HEK293 (cell line): ENCODE results near the gene CHST9.

Source experiments
- CTCF ChIA-PET: fragments of 350-600 bp; formaldehyde crosslinking; extraction: SDS; loops from one replicate; lab custom pipeline; 2021; ENCODE audit warnings: antibody characterized with exemption; lab: Yijun Ruan, JAX
- POLR2A ChIA-PET: fragments of 300-600 bp; formaldehyde crosslinking; extraction: SDS; loops from one replicate; lab custom pipeline; 2020; ENCODE audit warnings: antibody characterized with exemption, inconsistent platforms; lab: Yijun Ruan, JAX
- H3K27ac ChIP-seq: fragments of 200-500 bp; sonication (Bioruptor generic); 2 replicates; pipeline ENCODE4 v1.5.1; 2014; ENCODE audit warnings: low read depth, low read length, control low read depth, inconsistent platforms; ENCODE audit errors: extremely low read depth
- H3K36me3 ChIP-seq, 2 experiments: fragments of 200-500 bp in 1 of 2; sonication (Bioruptor generic) in 1 of 2; 1 replicate in 1 of 2; 2 replicates in 1 of 2; pipeline ENCODE4 v1.5.1; 2014 to 2017; ENCODE audit warnings: inconsistent platforms in 2 of 2, low read length in 2 of 2; ENCODE audit not compliant: control insufficient read depth in 2 of 2, insufficient read depth in 1 of 2
- H3K4me1 ChIP-seq: fragments of 200-500 bp; sonication (Bioruptor generic); 2 replicates; pipeline ENCODE4 v1.5.1; 2014; ENCODE audit warnings: mild to moderate bottlenecking, low read length, inconsistent platforms; ENCODE audit not compliant: control insufficient read depth, insufficient read depth
- H3K4me3 ChIP-seq: 2 replicates; pipeline ENCODE4 v1.5.1; 2011; ENCODE audit warnings: low read depth, mild to moderate bottlenecking, control low read depth, low read length, moderate library complexity
- H3K9me3 ChIP-seq: fragments of 200-500 bp; sonication (Bioruptor generic); 2 replicates; pipeline ENCODE4 v1.5.1; 2014; ENCODE audit warnings: low read depth, low read length, inconsistent platforms; ENCODE audit not compliant: control insufficient read depth, insufficient read depth
- BCL11B ChIP-seq: fragments of 450-650 bp; formaldehyde crosslinking; IDR thresholded peaks from 2 replicates; pipeline ENCODE4 v1.5.1; 2016; ENCODE audit warnings: low read depth, missing biosample characterization, missing genetic modification characterization
- GFI1B ChIP-seq: fragments of 450-650 bp; formaldehyde crosslinking; IDR thresholded peaks from 2 replicates; pipeline ENCODE4 v1.5.1; 2016; ENCODE audit warnings: missing biosample characterization, missing genetic modification characterization
- HOXA7 ChIP-seq: sonication (generic); formaldehyde crosslinking; IDR thresholded peaks from 2 replicates; pipeline ENCODE4 v1.8.1; 2022; ENCODE audit warnings: missing genetic modification reagents, borderline replicate concordance
- RBAK ChIP-seq: fragments of 450-650 bp; formaldehyde crosslinking; IDR thresholded peaks from 2 replicates; pipeline ENCODE4 v1.5.1; 2016; ENCODE audit warnings: missing biosample characterization, missing genetic modification characterization
- SCRT1 ChIP-seq: fragments of 450-650 bp; formaldehyde crosslinking; IDR thresholded peaks from 2 replicates; pipeline ENCODE4 v1.5.1; 2016; ENCODE audit warnings: missing biosample characterization, missing genetic modification characterization, borderline replicate concordance
- YY2 ChIP-seq: fragments of 450-650 bp; formaldehyde crosslinking; IDR thresholded peaks from 2 replicates; pipeline ENCODE4 v1.5.1; 2016; ENCODE audit warnings: missing biosample characterization, missing genetic modification characterization
- ZBTB17 ChIP-seq: fragments of 450-650 bp; formaldehyde crosslinking; IDR thresholded peaks from 2 replicates; pipeline ENCODE4 v1.5.1; 2016; ENCODE audit warnings: missing biosample characterization, missing genetic modification characterization
- ZNF114 ChIP-seq: fragments of 450-650 bp; formaldehyde crosslinking; IDR thresholded peaks from 2 replicates; pipeline ENCODE4 v1.5.0; 2017; ENCODE audit warnings: missing biosample characterization, missing genetic modification characterization
- ZNF133 ChIP-seq: fragments of 450-650 bp; formaldehyde crosslinking; IDR thresholded peaks from 2 replicates; pipeline ENCODE4 v1.5.1; 2016; ENCODE audit warnings: missing biosample characterization, missing genetic modification characterization
- ZNF169 ChIP-seq: fragments of 450-650 bp; formaldehyde crosslinking; IDR thresholded peaks from 2 replicates; pipeline ENCODE4 v1.5.1; 2016; ENCODE audit warnings: missing biosample characterization, missing genetic modification characterization
- ZNF175 ChIP-seq: fragments of 450-650 bp; formaldehyde crosslinking; IDR thresholded peaks from 2 replicates; pipeline ENCODE4 v1.5.1; 2016; ENCODE audit warnings: missing biosample characterization, missing genetic modification characterization
- ZNF184 ChIP-seq: fragments of 450-650 bp; IDR thresholded peaks from 2 replicates; pipeline ENCODE4 v1.5.1; 2018; ENCODE audit warnings: missing biosample characterization, mild to moderate bottlenecking, missing genetic modification characterization
- ZNF221 ChIP-seq: fragments of 450-650 bp; formaldehyde crosslinking; IDR thresholded peaks from 2 replicates; pipeline ENCODE4 v1.5.1; 2017; ENCODE audit warnings: missing biosample characterization, missing genetic modification characterization, borderline replicate concordance
- ZNF24 ChIP-seq: fragments of 450-650 bp; formaldehyde crosslinking; IDR thresholded peaks from 2 replicates; pipeline ENCODE4 v1.5.1; 2016; ENCODE audit warnings: missing biosample characterization, missing genetic modification characterization
- ZNF514 ChIP-seq: fragments of 450-650 bp; formaldehyde crosslinking; IDR thresholded peaks from 2 replicates; pipeline ENCODE4 v1.5.1; 2016; ENCODE audit warnings: missing biosample characterization, missing genetic modification characterization
- ZNF521 ChIP-seq: fragments of 450-650 bp; formaldehyde crosslinking; IDR thresholded peaks from 2 replicates; pipeline ENCODE4 v1.5.1; 2017; ENCODE audit warnings: missing biosample characterization, mild to moderate bottlenecking, missing genetic modification characterization
- ZNF571 ChIP-seq: fragments of 450-650 bp; formaldehyde crosslinking; IDR thresholded peaks from 2 replicates; pipeline ENCODE4 v1.5.0; 2017; ENCODE audit warnings: missing biosample characterization, missing genetic modification characterization
- ZNF585B ChIP-seq: fragments of 450-650 bp; formaldehyde crosslinking; IDR thresholded peaks from 2 replicates; pipeline ENCODE4 v1.5.1; 2016; ENCODE audit warnings: missing biosample characterization, missing genetic modification characterization
- ZNF610 ChIP-seq: fragments of 450-650 bp; formaldehyde crosslinking; IDR thresholded peaks from 2 replicates; pipeline ENCODE4 v1.5.1; 2016; ENCODE audit warnings: missing biosample characterization, missing genetic modification characterization, borderline replicate concordance
- ZNF624 ChIP-seq: fragments of 450-650 bp; formaldehyde crosslinking; IDR thresholded peaks from 2 replicates; pipeline ENCODE4 v1.5.1; 2017; ENCODE audit warnings: missing biosample characterization, missing genetic modification characterization
- ZNF629 ChIP-seq: fragments of 450-650 bp; formaldehyde crosslinking; IDR thresholded peaks from 2 replicates; pipeline ENCODE4 v1.5.1; 2017; ENCODE audit warnings: missing biosample characterization, missing genetic modification characterization
- ZNF639 ChIP-seq: fragments of 450-650 bp; formaldehyde crosslinking; IDR thresholded peaks from 2 replicates; pipeline ENCODE4 v1.5.1; 2016; ENCODE audit warnings: missing biosample characterization, missing genetic modification characterization
- ZNF645 ChIP-seq: fragments of 450-650 bp; formaldehyde crosslinking; IDR thresholded peaks from 2 replicates; pipeline ENCODE4; 2016; ENCODE audit warnings: missing biosample characterization, missing genetic modification characterization
- ZNF664 ChIP-seq: fragments of 450-650 bp; formaldehyde crosslinking; IDR thresholded peaks from 2 replicates; pipeline ENCODE4 v1.5.1; 2016; ENCODE audit warnings: missing biosample characterization, missing genetic modification characterization
- ZNF747 ChIP-seq: fragments of 450-650 bp; formaldehyde crosslinking; IDR thresholded peaks from 2 replicates; pipeline ENCODE4 v1.5.1; 2016; ENCODE audit warnings: missing biosample characterization, missing genetic modification characterization
- TF ChIP-seq, protein P1 (sequence below): fragments of 450-650 bp; formaldehyde crosslinking; IDR thresholded peaks from 2 replicates; pipeline ENCODE4 v1.5.1; 2016; ENCODE audit warnings: missing biosample characterization, missing genetic modification characterization, low read depth

CHST9 gene

GRCh38 chr18:27130065-27130630, 55.0 kb downstream of the CHST9 start:
- no peak for TF ChIP-seq ZNF114 (tag by site-specific recombination)
- no peak for TF ChIP-seq ZNF521 (tag by site-specific recombination)
- TF ChIP-seq ZNF514, result no peak
- TF ChIP-seq HOXA7 (CRISPR knock-in tag), result no peak
- no peak for TF ChIP-seq GFI1B (tag by site-specific recombination)
- no peak for TF ChIP-seq ZNF585B (tag by site-specific recombination)
- no peak for TF ChIP-seq ZNF24 (tag by site-specific recombination)
- Histone ChIP-seq H3K9me3 (no peaks in the 10 kb centered on the region), H3K4me1 (no peaks in the 10 kb centered on the region), H3K4me3 (no peak overlapping the region), H3K36me3 (no peaks in the 10 kb centered on the region), H3K27ac (no peak overlapping the region)
- POLR2A ChIA-PET, result interaction anchor here (0.6 kb wide), 1 partner anchor 1006 kb away, joined by 3 read pairs; no protein-coding TSS in a partner anchor
- CTCF ChIA-PET, result no interaction called here

DNA sequence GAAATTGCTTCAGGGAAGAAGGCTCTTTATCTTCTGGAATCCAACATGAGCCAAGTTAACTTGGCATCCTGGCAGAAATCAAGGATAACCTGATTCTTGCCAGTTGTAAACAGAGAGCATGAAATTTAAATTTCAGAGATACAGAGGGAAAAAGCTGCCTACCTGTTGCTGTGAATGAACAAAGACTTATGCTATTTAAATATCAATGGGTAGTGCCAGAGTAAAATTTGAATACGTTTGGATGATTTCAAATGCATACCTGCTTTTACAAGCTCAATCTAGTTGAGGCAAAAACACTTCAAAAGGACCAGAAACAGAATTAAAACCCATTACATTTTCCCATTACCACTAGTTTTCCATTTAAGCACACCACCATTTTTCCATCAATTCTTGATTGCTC, 60.9 kb downstream of the CHST9 start:
- H3K27ac ChIP-seq, result no peak overlapping the region
- ChIA-PET CTCF (no interaction called here), POLR2A (no interaction called here)
- no peaks in the 10 kb centered on the region for H3K9me3 ChIP-seq
- no peaks in the 10 kb centered on the region for H3K4me1 ChIP-seq
- H3K4me3 ChIP-seq, result no peak overlapping the region
- TF ChIP-seq ZNF747 (no peak), ZNF175 (no peak), ZNF664 (tag by site-specific recombination) (no peak), ZNF645 (tag by site-specific recombination) (no peak), ZNF184 (tag by site-specific recombination) (no peak), ZNF639 (tag by site-specific recombination) (no peak), ZBTB17 (tag by site-specific recombination) (no peak), ZNF133 (no peak), YY2 (tag by site-specific recombination) (no peak), ZNF610 (tag by site-specific recombination) (no peak), ZNF514 (no peak), ZNF571 (tag by site-specific recombination) (no peak), RBAK (tag by site-specific recombination) (no peak), ZNF169 (no peak), ZNF624 (tag by site-specific recombination) (no peak), ZNF629 (tag by site-specific recombination) (no peak), SCRT1 (no peak), ZNF221 (tag by site-specific recombination) (no peak), BCL11B (tag by site-specific recombination) (no peak)
- TF ChIP-seq, protein P1, sequence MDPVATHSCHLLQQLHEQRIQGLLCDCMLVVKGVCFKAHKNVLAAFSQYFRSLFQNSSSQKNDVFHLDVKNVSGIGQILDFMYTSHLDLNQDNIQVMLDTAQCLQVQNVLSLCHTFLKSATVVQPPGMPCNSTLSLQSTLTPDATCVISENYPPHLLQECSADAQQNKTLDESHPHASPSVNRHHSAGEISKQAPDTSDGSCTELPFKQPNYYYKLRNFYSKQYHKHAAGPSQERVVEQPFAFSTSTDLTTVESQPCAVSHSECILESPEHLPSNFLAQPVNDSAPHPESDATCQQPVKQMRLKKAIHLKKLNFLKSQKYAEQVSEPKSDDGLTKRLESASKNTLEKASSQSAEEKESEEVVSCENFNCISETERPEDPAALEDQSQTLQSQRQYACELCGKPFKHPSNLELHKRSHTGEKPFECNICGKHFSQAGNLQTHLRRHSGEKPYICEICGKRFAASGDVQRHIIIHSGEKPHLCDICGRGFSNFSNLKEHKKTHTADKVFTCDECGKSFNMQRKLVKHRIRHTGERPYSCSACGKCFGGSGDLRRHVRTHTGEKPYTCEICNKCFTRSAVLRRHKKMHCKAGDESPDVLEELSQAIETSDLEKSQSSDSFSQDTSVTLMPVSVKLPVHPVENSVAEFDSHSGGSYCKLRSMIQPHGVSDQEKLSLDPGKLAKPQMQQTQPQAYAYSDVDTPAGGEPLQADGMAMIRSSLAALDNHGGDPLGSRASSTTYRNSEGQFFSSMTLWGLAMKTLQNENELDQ (tag by site-specific recombination), result no peak
- H3K36me3 ChIP-seq, result no peaks in the 10 kb centered on the region
